OCI-LY7 (cell line): ENCODE measurements around the gene MRPL11.

ENCODE experiments used
- EZH2phosphoT487 ChIP-seq: fragments of 200-600 bp; sonication (generic); IDR thresholded peaks from 2 replicates; pipeline ENCODE4 v1.6.1; 2018; ENCODE audit warnings: low read depth, borderline replicate concordance, mild to moderate bottlenecking, mixed run types, antibody characterized with exemption, low read length, moderate library complexity, mixed read lengths
- TF ChIP-seq, protein P1 (sequence below): fragments of 200-600 bp; sonication (generic); conservative IDR thresholded peaks from 2 replicates; pipeline ENCODE4 v1.5.1; 2014; ENCODE audit warnings: mild to moderate bottlenecking, antibody characterized with exemption, low read length, moderate library complexity, mixed read lengths

DNA sequence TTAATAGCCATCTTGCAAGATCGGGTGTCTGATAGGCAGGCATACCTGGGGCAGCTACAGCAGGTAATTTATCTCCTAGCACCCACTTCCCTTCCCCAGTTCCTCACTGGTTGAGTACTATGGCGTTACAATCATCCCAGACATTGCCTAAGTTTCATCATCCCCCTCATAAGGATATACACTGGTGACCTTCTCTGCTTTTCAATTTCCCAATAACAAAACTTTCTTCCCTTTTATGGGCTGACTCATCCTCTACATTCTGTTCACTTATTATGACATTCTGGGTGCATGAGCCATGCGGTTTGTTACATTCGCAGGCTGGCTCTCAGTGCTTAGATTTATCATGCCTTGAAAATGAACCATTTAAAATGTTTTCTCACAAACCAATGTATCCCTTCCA is 5.0 kb upstream of the MRPL11 start:
- TF ChIP-seq, protein P1, sequence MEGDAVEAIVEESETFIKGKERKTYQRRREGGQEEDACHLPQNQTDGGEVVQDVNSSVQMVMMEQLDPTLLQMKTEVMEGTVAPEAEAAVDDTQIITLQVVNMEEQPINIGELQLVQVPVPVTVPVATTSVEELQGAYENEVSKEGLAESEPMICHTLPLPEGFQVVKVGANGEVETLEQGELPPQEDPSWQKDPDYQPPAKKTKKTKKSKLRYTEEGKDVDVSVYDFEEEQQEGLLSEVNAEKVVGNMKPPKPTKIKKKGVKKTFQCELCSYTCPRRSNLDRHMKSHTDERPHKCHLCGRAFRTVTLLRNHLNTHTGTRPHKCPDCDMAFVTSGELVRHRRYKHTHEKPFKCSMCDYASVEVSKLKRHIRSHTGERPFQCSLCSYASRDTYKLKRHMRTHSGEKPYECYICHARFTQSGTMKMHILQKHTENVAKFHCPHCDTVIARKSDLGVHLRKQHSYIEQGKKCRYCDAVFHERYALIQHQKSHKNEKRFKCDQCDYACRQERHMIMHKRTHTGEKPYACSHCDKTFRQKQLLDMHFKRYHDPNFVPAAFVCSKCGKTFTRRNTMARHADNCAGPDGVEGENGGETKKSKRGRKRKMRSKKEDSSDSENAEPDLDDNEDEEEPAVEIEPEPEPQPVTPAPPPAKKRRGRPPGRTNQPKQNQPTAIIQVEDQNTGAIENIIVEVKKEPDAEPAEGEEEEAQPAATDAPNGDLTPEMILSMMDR, result no peak
- no peak for TF ChIP-seq EZH2phosphoT487
